Measurements from ENCODE around the gene TFPT. TPM values are rescaled to one million over a fixed set of nuclear protein-coding genes. Genes with fewer than 3 reads are reported as not detected.
A peak's percentile ranks its signal among the peaks of the same experiment; 100 is the strongest.

Gene TFPT
- total and polyA plus RNA-seq, 2 donors (not counting 3 experiments of a cell fraction or from before 2014, with no cell fraction given), result 28.3 to 32.1 TPM

- H3K9ac ChIP-seq (replicated peaks; ENCODE audit: extremely low read depth, insufficient read depth, low read length), result no peak overlapping the region
- H3K4me2 ChIP-seq (ENCODE audit: insufficient read depth, low read length), result no peak overlapping the region
These were observed 37.5 kb upstream of the TFPT start for GRCh38 chr19:54152878-54153524.

More at GRCh38 chr19:54152878-54153524, 37.5 kb upstream of the TFPT start:
- Histone ChIP-seq H3K4me3 (replicated peaks in 1 of 3; ENCODE audit: insufficient read depth in 1 of 3, low read depth in 1 of 3, low read length in 3 of 3) (no peak overlapping the region), H4K20me1 (replicated peaks; ENCODE audit: control insufficient read depth, extremely low read depth, insufficient read depth, low read length) (no peaks in the 10 kb centered on the region), H3K36me3 (ENCODE audit: control insufficient read depth in 2 of 2, extremely low read depth in 1 of 2, insufficient read depth in 2 of 2, low read length in 2 of 2) (peaks cover 15 to 66% of the 10 kb centered on the region in 2 experiments), H2AFZ (ENCODE audit: low read depth, low read length) (no peak overlapping the region), H3K9me3 (replicated peaks; ENCODE audit: control insufficient read depth, insufficient read depth, low read length) (no peaks in the 10 kb centered on the region), H3K27me3 (ENCODE audit: control insufficient read depth in 2 of 2, insufficient read depth in 2 of 2, low read length in 2 of 2) (no peaks in the 10 kb centered on the region), H3K9me1 (replicated peaks; ENCODE audit: control insufficient read depth, extremely low read depth, insufficient read depth, low read length) (no peaks in the 10 kb centered on the region), H3K4me1 (ENCODE audit: control insufficient read depth, extremely low read depth, insufficient read depth, low read length) (no peaks in the 10 kb centered on the region), H3K79me2 (ENCODE audit: control insufficient read depth, insufficient read depth, low read length) (no peaks in the 10 kb centered on the region), H3K27ac (ENCODE audit: insufficient read depth, low read depth, low read length) (no peak overlapping the region)
- CTCF ChIA-PET, result no interaction called here
- DNase-seq (ENCODE audit: low read depth, low spot score), result no peak
- POLR2A ChIA-PET, result no interaction called here
- FAIRE-seq, result no peak
- dilution Hi-C loops (cut with MboI; ENCODE audit: extremely low pct_ligation_motif_present, low sequenced_read_pairs), result no loop called here
- BruUV-seq (replicated peaks), result no TSS peak
- TF ChIP-seq FOS (IDR thresholded peaks at IDR 0.05; ENCODE audit: borderline replicate concordance, insufficient read depth, low read length), result no peak
- TF ChIP-seq GATA2 (IDR thresholded peaks at IDR 0.05; ENCODE audit: insufficient read depth, insufficient read length, low read depth, low read length), result no peak
- TF ChIP-seq POLR2AphosphoS5 (IDR thresholded peaks at IDR 0.05; ENCODE audit: insufficient read depth, low read depth, low read length), result peak; percentile 51
- no peak for TF ChIP-seq JUN (IDR thresholded peaks at IDR 0.05; ENCODE audit: borderline replicate concordance, insufficient read depth, insufficient read length, low read depth)
- TF ChIP-seq, protein P1, sequence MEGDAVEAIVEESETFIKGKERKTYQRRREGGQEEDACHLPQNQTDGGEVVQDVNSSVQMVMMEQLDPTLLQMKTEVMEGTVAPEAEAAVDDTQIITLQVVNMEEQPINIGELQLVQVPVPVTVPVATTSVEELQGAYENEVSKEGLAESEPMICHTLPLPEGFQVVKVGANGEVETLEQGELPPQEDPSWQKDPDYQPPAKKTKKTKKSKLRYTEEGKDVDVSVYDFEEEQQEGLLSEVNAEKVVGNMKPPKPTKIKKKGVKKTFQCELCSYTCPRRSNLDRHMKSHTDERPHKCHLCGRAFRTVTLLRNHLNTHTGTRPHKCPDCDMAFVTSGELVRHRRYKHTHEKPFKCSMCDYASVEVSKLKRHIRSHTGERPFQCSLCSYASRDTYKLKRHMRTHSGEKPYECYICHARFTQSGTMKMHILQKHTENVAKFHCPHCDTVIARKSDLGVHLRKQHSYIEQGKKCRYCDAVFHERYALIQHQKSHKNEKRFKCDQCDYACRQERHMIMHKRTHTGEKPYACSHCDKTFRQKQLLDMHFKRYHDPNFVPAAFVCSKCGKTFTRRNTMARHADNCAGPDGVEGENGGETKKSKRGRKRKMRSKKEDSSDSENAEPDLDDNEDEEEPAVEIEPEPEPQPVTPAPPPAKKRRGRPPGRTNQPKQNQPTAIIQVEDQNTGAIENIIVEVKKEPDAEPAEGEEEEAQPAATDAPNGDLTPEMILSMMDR (IDR thresholded peaks at IDR 0.05; ENCODE audit: extremely low read depth in 1 of 2, insufficient read depth in 1 of 2, low read depth in 1 of 2, low read length in 2 of 2), result no peak
- TF ChIP-seq MAX (IDR thresholded peaks at IDR 0.05; ENCODE audit: insufficient read depth, insufficient read length), result no peak
- TF ChIP-seq POLR2A (IDR thresholded peaks at IDR 0.05; ENCODE audit: low read depth, low read length), result no peak
- TF ChIP-seq MYC (IDR thresholded peaks at IDR 0.05; ENCODE audit: low read depth, low read length), result no peak
- intact Hi-C loops (cut with micrococcal nuclease), result no loop called here

Measured in endothelial cell of umbilical vein (primary cell).